ENCODE measurements around the gene REEP5.
"Not testable (repeated sequence)": the region's sequence is repeated elsewhere in the genome, so short reads cannot be mapped to it uniquely, and the experiment has no call there.

The REEP5 gene

GRCh38 chr5:112883192-112883591 is 38.8 kb downstream of the REEP5 start:
- no peak for DNase-seq

GRCh38 chr5:112880219-112880964 is 41.6 kb downstream of the REEP5 start:
- DNase-seq = no peak

GRCh38 chr5:112878760-112879159 is 43.3 kb downstream of the REEP5 start:
- DNase-seq = no peak

- DNase-seq = no peak
Observed at GRCh38 chr5:112878101-112878500, 43.9 kb downstream of the REEP5 start.

- no peak for DNase-seq
Observed at GRCh38 chr5:112876362-112876761, 45.7 kb downstream of the REEP5 start.

- DNase-seq = no peak
Observed at GRCh38 chr5:112870966-112871365, 51.1 kb downstream of the REEP5 start.

- no peak for DNase-seq
Observed at GRCh38 chr5:112869948-112870347, 52.1 kb downstream of the REEP5 start.

- no peak for DNase-seq
Observed at GRCh38 chr5:112867411-112867810, 54.6 kb downstream of the REEP5 start.

- no peak for DNase-seq
Observed at GRCh38 chr5:112866739-112867138, 55.3 kb downstream of the REEP5 start.

GRCh38 chr5:112865128-112865527 is 56.9 kb downstream of the REEP5 start:
- DNase-seq = no peak

GRCh38 chr5:112863549-112863948 is 58.5 kb downstream of the REEP5 start:
- DNase-seq = no peak

GRCh38 chr5:112862085-112862484 is 59.9 kb downstream of the REEP5 start:
- no peak for DNase-seq

GRCh38 chr5:112861638-112861985 is 60.4 kb downstream of the REEP5 start:
- DNase-seq = no peak

GRCh38 chr5:112860929-112861637 is 60.9 kb downstream of the REEP5 start, which contains the start of gene SRP19:
Gene SRP19, plus strand, starts transcription at chr5:112861287. Its CDS starts 90 bp downstream, at chr5:112861377.
- peak; percentile 80 to 89 for DNase-seq

- DNase-seq = not testable (repeated sequence)
Observed at GRCh38 chr5:112860571-112860928, 61.5 kb downstream of the REEP5 start.

- no peak for DNase-seq
Observed at GRCh38 chr5:112857866-112858265, 64.2 kb downstream of the REEP5 start.

- no peak for DNase-seq
Observed at GRCh38 chr5:112854651-112855050, 67.4 kb downstream of the REEP5 start.

- DNase-seq = no peak
Observed at GRCh38 chr5:112849912-112850311, 72.1 kb downstream of the REEP5 start.

GRCh38 chr5:112848116-112848811 is 73.8 kb downstream of the REEP5 start:
- peak in 1 of 2 experiments; percentile 26 for DNase-seq

GRCh38 chr5:112847306-112847705 is 74.7 kb downstream of the REEP5 start:
- no peak for DNase-seq

GRCh38 chr5:112846556-112846955 is 75.5 kb downstream of the REEP5 start:
- DNase-seq = no peak

GRCh38 chr5:112844489-112844888 is 77.5 kb downstream of the REEP5 start:
- no peak for DNase-seq

GRCh38 chr5:112833971-112834370 is 88.1 kb downstream of the REEP5 start:
- no peak for DNase-seq

- no peak for DNase-seq
Observed at GRCh38 chr5:112830378-112830777, 91.6 kb downstream of the REEP5 start.

All from NCI-H187 (cell line).